A549 (cell line): ENCODE results near the gene TAOK3. TPM values are rescaled to one million over a fixed set of nuclear protein-coding genes. Genes with fewer than 3 reads are reported as not detected.

Experiments
- ATAC-seq, 2 experiments: fragments of 200-7000 bp in 1 of 2; fragments of >200 bp in 1 of 2; cut with Nextera tagmentation in 1 of 2; cut with Tn5 transposase in 1 of 2; 3 replicates each; pipeline versions ENCODE4 v1.8.0 to v1.9.1; 2018 to 2020; ENCODE audit warnings: mild to moderate bottlenecking in 1 of 2, moderate library complexity in 1 of 2
- CTCF ChIA-PET: fragments of 300-600 bp; sonication (Branson Sonifier 250); formaldehyde crosslinking; extraction: SDS; loops from one replicate; lab custom pipeline; 2021; ENCODE audit warnings: antibody characterized with exemption, inconsistent platforms; lab: Yijun Ruan, JAX
- POLR2A ChIA-PET: fragments of 350-600 bp; formaldehyde crosslinking; extraction: SDS; loops from one replicate; lab custom pipeline; 2021; ENCODE audit warnings: antibody characterized with exemption, inconsistent platforms; lab: Yijun Ruan, JAX
- DNase-seq, 2 experiments: peaks; one replicate each; pipeline versions ENCODE4 v3.0.0 to v3.0.0-alpha.2; 2011 to 2016; ENCODE audit warnings: low read depth in 1 of 2, low spot score in 1 of 2
- FAIRE-seq: peaks from 2 replicates; lab custom pipeline; 2011; peaks lifted over from hg19 to GRCh38; lab: Jason Lieb, UNC
- H3K27ac ChIP-seq, 2 experiments: fragments of >200 bp; sonication (Bioruptor Twin); formaldehyde crosslinking; 3 replicates each; pipeline ENCODE4 v1.5.1; 2016 to 2017
- H3K4me1 ChIP-seq: fragments of >200 bp; sonication (Bioruptor Twin); formaldehyde crosslinking; 3 replicates; pipeline ENCODE4 v1.6.1; 2016
- H3K4me2 ChIP-seq: fragments of >200 bp; sonication (Bioruptor Twin); formaldehyde crosslinking; 3 replicates; pipeline ENCODE4 v1.6.1; 2016
- H3K4me3 ChIP-seq: fragments of >200 bp; sonication (Bioruptor Twin); formaldehyde crosslinking; 3 replicates; pipeline ENCODE4 v1.5.1; 2016
- H3K9me3 ChIP-seq: fragments of >200 bp; sonication (Bioruptor Twin); formaldehyde crosslinking; 3 replicates; pipeline ENCODE4 v1.6.1; 2016
- CBX2 ChIP-seq: fragments of 200-600 bp; sonication (generic); IDR thresholded peaks from 2 replicates; pipeline ENCODE4 v1.6.1; 2016; ENCODE audit warnings: low read depth, mild to moderate bottlenecking, borderline replicate concordance
- CBX8 ChIP-seq: fragments of 200-600 bp; sonication (generic); IDR thresholded peaks from 2 replicates; pipeline ENCODE4 v1.6.1; 2016
- CEBPB ChIP-seq, 2 experiments: fragments of >200 bp in 1 of 2; sonication (Bioruptor Twin) in 1 of 2; formaldehyde crosslinking in 1 of 2; IDR thresholded peaks; 2 replicates each; pipeline ENCODE4 v1.6.1; 2012 to 2016
- CHD4 ChIP-seq: fragments of 200-600 bp; sonication (generic); IDR thresholded peaks from 2 replicates; pipeline ENCODE4 v1.6.1; 2016; ENCODE audit warnings: antibody characterized with exemption, mild to moderate bottlenecking, borderline replicate concordance
- EHF ChIP-seq: fragments of 250-450 bp; sonication (Bioruptor Pico); IDR thresholded peaks from 2 replicates; pipeline ENCODE4 v1.5.0; 2020; ENCODE audit warnings: mild to moderate bottlenecking
- EHMT2 ChIP-seq: fragments of 200-600 bp; sonication (generic); IDR thresholded peaks from 2 replicates; pipeline ENCODE4 v1.6.1; 2016; ENCODE audit warnings: antibody characterized with exemption, low read depth, mild to moderate bottlenecking, moderate library complexity
- EP300 ChIP-seq, 2 experiments: fragments of >200 bp; sonication (Bioruptor Twin); formaldehyde crosslinking; IDR thresholded peaks; 2 replicates in 1 of 2; 3 replicates in 1 of 2; pipeline ENCODE4 v1.6.1; 2016 to 2017
- ESRRA ChIP-seq: fragments of 150-350 bp; IDR thresholded peaks from 2 replicates; pipeline ENCODE4 v1.6.1; 2014; ENCODE audit warnings: mild to moderate bottlenecking, low read length, borderline replicate concordance
- FOSB ChIP-seq: fragments of 250-450 bp; sonication (Bioruptor Pico); IDR thresholded peaks from 2 replicates; pipeline ENCODE4 v1.5.0; 2020; ENCODE audit warnings: mild to moderate bottlenecking, moderate library complexity
- GATA3 ChIP-seq: IDR thresholded peaks from 2 replicates; pipeline ENCODE4 v1.6.1; 2012; ENCODE audit warnings: borderline replicate concordance
- HOXB13 ChIP-seq: fragments of 250-450 bp; sonication (Bioruptor Pico); IDR thresholded peaks from 2 replicates; pipeline ENCODE4 v1.5.0; 2020; ENCODE audit warnings: low read depth, mild to moderate bottlenecking, moderate library complexity
- JUN ChIP-seq, 2 experiments: fragments of >200 bp; sonication (Bioruptor Twin); formaldehyde crosslinking; IDR thresholded peaks; 2 replicates in 1 of 2; 3 replicates in 1 of 2; pipeline ENCODE4 v1.6.1; 2016 to 2017
- KDM1A ChIP-seq: fragments of 200-600 bp; sonication (generic); IDR thresholded peaks from 2 replicates; pipeline ENCODE4 v1.6.1; 2016; ENCODE audit warnings: low read depth, mild to moderate bottlenecking
- MAFK ChIP-seq: fragments of 450-650 bp; IDR thresholded peaks from 2 replicates; pipeline ENCODE4 v1.6.1; 2014; ENCODE audit not compliant: partially characterized antibody
- NR3C1 ChIP-seq: fragments of >200 bp; sonication (Bioruptor Twin); formaldehyde crosslinking; IDR thresholded peaks from 3 replicates; pipeline ENCODE4 v1.6.1; 2017
- PHF8 ChIP-seq: fragments of 200-600 bp; sonication (generic); IDR thresholded peaks from 2 replicates; pipeline ENCODE4 v1.6.1; 2016; ENCODE audit warnings: low read depth, mild to moderate bottlenecking, antibody characterized with exemption, moderate library complexity, borderline replicate concordance
- SREBF2 ChIP-seq: fragments of 450-650 bp; IDR thresholded peaks from 2 replicates; pipeline ENCODE4 v1.6.1; 2014; ENCODE audit warnings: mild to moderate bottlenecking, moderate library complexity
- TFCP2L1 ChIP-seq: fragments of 250-450 bp; sonication (Bioruptor Pico); IDR thresholded peaks from 2 replicates; pipeline ENCODE4 v1.5.0; 2021; ENCODE audit warnings: mild to moderate bottlenecking
- WGBS: methylation state at CpG from one replicate; pipeline ENCODE4 v1.1.6; 2017; ENCODE audit errors: missing lambda C conversion rate; 5-methylcytosine and 5-hydroxymethylcytosine counted together
- polyA plus RNA-seq, 4 experiments: library from polyadenylated mRNA; depleted of rRNA in 3 of 4; stranded (reverse); fragments of >200 nt; fragmentation: RNase III in 1 of 4; extraction: RNeasy Plus Mini Kit Qiagen cat#74134 plus additional on column Dnase treatment in 1 of 4; gene quantifications; 2 replicates in 3 of 4; 3 replicates in 1 of 4; pipeline ENCODE4 v1.2.3, GENCODE V29; 2011 to 2017
- TF ChIP-seq, protein P1 (sequence below): fragments of 450-650 bp; IDR thresholded peaks from 2 replicates; pipeline ENCODE4 v1.6.1; 2014; ENCODE audit warnings: antibody characterized with exemption
- TF ChIP-seq, protein P2 (sequence below): fragments of 200-600 bp; sonication (generic); IDR thresholded peaks from 2 replicates; pipeline ENCODE4 v1.6.1; 2016; ENCODE audit warnings: antibody characterized with exemption, mild to moderate bottlenecking, moderate library complexity
- TF ChIP-seq, protein P3 (sequence below): IDR thresholded peaks from 2 replicates; pipeline ENCODE4 v1.6.1; 2012; ENCODE audit warnings: low read depth, borderline replicate concordance

Gene TAOK3
- polyA plus RNA-seq, 2 of the 4 experiments (the other 2 are of a cell fraction) = 13.1 to 27.6 TPM

DNA sequence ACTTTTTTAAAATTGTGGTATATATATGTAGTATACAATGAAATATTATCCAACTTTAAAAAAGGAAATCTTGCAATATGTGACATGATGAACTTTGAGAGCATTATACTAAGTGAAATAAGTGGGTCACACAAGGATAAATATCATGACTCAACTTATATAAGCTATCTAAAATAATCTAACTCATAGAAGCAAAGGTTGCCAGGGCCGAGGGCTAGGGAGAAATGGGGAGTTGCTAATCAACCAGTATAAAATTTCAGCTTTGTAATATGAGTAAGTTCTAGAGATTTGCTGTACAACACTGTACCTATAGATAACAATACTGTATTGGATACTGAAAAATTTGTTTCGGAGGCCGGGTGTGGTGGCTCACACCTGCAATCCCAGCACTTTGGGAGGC, 38.5 kb downstream of the TAOK3 start:
- TF ChIP-seq GATA3 (no peak), KDM1A (no peak), MAFK (no peak), EHMT2 (no peak), HOXB13 (CRISPR knock-in tag) (no peak), NR3C1 (no peak), CHD4 (no peak), ESRRA (no peak), CBX2 (no peak), JUN (IDR thresholded peaks at IDR 0.05) (no peak)
- TF ChIP-seq, protein P1, sequence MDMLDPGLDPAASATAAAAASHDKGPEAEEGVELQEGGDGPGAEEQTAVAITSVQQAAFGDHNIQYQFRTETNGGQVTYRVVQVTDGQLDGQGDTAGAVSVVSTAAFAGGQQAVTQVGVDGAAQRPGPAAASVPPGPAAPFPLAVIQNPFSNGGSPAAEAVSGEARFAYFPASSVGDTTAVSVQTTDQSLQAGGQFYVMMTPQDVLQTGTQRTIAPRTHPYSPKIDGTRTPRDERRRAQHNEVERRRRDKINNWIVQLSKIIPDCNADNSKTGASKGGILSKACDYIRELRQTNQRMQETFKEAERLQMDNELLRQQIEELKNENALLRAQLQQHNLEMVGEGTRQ = no peak
- no peak for DNase-seq
- 89% methylated on average over 3 of the region's 3 CpGs for WGBS
- Histone ChIP-seq H3K4me2 (no peak overlapping the region), H3K4me1 (peaks cover 48% of the 10 kb centered on the region), H3K27ac (no peak overlapping the region), H3K4me3 (no peak overlapping the region), H3K9me3 (no peaks in the 10 kb centered on the region)
- ChIA-PET CTCF (interaction anchor here (0.7 to 1.5 kb wide), 3 partner anchors 25 to 42 kb away, joined by 3 to 5 read pairs (median 3); partner anchors contain the start of gene SUDS3), POLR2A (no interaction called here)
- FAIRE-seq = no peak
- no peak for ATAC-seq

DNA sequence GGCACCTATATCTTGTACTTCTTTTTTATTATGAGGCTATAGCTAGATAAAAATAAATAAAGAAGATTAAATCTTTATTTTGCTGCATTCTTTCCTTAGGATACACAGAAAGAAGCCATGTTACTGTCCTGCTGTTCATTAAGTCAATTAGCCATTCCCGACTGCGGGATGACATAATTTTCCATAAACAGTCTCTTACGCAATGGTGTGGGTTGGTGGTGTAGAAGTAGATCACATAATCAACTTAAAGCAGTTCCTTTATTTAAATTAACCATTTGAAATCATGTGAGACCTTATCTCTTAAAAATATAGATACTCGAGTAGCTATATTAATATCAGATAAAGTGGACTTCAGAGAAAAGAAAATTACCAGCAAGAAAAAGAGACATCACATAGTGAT, 40.2 kb downstream of the TAOK3 start:
- no peaks in the 10 kb centered on the region for H3K9me3 ChIP-seq
- ChIA-PET CTCF (interaction anchor here (1.5 to 2.3 kb wide), 2 partner anchors 44 to 168 kb away, joined by 3 to 8 read pairs; partner anchors contain the start of gene SUDS3), POLR2A (no interaction called here)
- peaks cover 35% of the 10 kb centered on the region for H3K4me1 ChIP-seq
- no peak for DNase-seq
- TF ChIP-seq KDM1A (no peak), EHF (CRISPR knock-in tag) (no peak), CEBPB (IDR thresholded peaks at IDR 0.05) (peak in 1 of 2 experiments; percentile 63; a peak in 2 of 4 replicates)
- no peak overlapping the region for H3K4me2 ChIP-seq
- no peak overlapping the region for H3K27ac ChIP-seq
- WGBS = 91% methylated on average over 4 of the region's 4 CpGs
- ATAC-seq = no peak
- H3K4me3 ChIP-seq = no peak overlapping the region
- no peak for FAIRE-seq

DNA sequence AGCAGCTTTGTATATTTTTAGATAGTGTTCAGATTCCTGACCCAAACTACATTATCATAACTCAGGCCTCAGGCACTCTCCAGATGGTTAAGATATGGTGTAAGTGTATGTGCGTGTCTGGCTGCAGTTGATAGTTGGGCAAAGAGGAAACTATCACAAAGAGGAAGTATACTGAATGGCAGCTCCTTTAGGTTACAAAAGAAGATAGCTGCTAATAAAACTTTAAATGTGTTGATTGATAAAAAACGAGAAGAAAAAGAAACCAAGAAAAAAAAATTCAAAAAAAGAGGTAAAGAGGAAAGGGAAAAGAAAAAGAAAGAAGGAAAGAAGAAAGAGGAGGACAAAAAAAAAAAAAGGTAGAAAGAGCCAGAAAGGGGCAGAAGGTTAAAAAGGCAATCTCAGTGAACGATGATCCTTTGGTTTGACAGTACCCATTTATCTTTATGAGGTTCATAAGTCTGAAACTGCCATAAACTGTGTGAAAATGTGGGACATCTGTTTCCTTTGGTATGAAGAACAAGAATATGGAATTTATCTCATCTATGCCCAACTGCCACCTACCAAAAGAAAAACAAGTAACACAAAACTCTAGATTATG, 42.2 kb downstream of the TAOK3 start:
- 74% methylated on average over 3 of the region's 3 CpGs for WGBS
- Histone ChIP-seq H3K9me3 (no peaks in the 10 kb centered on the region), H3K4me1 (peaks cover 15% of the 10 kb centered on the region; the same call in 2 of the 3 replicates), H3K27ac (no peak overlapping the region), H3K4me2 (no peak overlapping the region), H3K4me3 (no peak overlapping the region)
- ChIA-PET CTCF (interaction anchor here (1.0 kb wide), 1 partner anchor 20 kb away, joined by 3 read pairs; no protein-coding TSS in a partner anchor), POLR2A (no interaction called here)
- ATAC-seq (peak in 1 of 2 experiments; percentile 36; a peak in 1 of 6 replicates), DNase-seq (no peak), FAIRE-seq (no peak)
- TF ChIP-seq PHF8 (no peak), FOSB (CRISPR knock-in tag) (no peak), CEBPB (IDR thresholded peaks at IDR 0.05) (no peak), EP300 (IDR thresholded peaks at IDR 0.05) (no peak), TFCP2L1 (CRISPR knock-in tag) (no peak), SREBF2 (no peak), GATA3 (no peak), CBX8 (no peak)
- TF ChIP-seq, protein P2, sequence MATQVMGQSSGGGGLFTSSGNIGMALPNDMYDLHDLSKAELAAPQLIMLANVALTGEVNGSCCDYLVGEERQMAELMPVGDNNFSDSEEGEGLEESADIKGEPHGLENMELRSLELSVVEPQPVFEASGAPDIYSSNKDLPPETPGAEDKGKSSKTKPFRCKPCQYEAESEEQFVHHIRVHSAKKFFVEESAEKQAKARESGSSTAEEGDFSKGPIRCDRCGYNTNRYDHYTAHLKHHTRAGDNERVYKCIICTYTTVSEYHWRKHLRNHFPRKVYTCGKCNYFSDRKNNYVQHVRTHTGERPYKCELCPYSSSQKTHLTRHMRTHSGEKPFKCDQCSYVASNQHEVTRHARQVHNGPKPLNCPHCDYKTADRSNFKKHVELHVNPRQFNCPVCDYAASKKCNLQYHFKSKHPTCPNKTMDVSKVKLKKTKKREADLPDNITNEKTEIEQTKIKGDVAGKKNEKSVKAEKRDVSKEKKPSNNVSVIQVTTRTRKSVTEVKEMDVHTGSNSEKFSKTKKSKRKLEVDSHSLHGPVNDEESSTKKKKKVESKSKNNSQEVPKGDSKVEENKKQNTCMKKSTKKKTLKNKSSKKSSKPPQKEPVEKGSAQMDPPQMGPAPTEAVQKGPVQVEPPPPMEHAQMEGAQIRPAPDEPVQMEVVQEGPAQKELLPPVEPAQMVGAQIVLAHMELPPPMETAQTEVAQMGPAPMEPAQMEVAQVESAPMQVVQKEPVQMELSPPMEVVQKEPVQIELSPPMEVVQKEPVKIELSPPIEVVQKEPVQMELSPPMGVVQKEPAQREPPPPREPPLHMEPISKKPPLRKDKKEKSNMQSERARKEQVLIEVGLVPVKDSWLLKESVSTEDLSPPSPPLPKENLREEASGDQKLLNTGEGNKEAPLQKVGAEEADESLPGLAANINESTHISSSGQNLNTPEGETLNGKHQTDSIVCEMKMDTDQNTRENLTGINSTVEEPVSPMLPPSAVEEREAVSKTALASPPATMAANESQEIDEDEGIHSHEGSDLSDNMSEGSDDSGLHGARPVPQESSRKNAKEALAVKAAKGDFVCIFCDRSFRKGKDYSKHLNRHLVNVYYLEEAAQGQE = no peak
- TF ChIP-seq, protein P1 = no peak
- TF ChIP-seq, protein P3, sequence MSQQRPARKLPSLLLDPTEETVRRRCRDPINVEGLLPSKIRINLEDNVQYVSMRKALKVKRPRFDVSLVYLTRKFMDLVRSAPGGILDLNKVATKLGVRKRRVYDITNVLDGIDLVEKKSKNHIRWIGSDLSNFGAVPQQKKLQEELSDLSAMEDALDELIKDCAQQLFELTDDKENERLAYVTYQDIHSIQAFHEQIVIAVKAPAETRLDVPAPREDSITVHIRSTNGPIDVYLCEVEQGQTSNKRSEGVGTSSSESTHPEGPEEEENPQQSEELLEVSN = no peak
